ENCODE data around the gene GBE1.

Gene GBE1

GRCh38 chr3:81452418-81452817 lies 309.0 kb downstream of the GBE1 start:
- Histone ChIP-seq H3K36me3 (ENCODE audit: low read length) (no peaks in the 10 kb centered on the region), H2AFZ (ENCODE audit: low read depth, low read length, severe bottlenecking) (no peak overlapping the region)

GRCh38 chr3:81451611-81452010 lies 309.8 kb downstream of the GBE1 start:
- Histone ChIP-seq H3K27ac (ENCODE audit: low read depth, low read length) (no peak overlapping the region), H2AFZ (ENCODE audit: low read depth, low read length, severe bottlenecking) (no peak overlapping the region)

More at GRCh38 chr3:81452418-81452817, 309.0 kb downstream of the GBE1 start:
- H3K79me2 ChIP-seq (ENCODE audit: insufficient read depth, low read length), result no peaks in the 10 kb centered on the region
- H3K9ac ChIP-seq (ENCODE audit: low read length), result no peak overlapping the region
- H3F3A ChIP-seq (ENCODE audit: insufficient read depth), result no peaks in the 10 kb centered on the region
- no peaks in the 10 kb centered on the region for H3K9me3 ChIP-seq (ENCODE audit: insufficient read depth, low read length)
- TF ChIP-seq CTCF (IDR thresholded peaks at IDR 0.05; ENCODE audit: insufficient read depth, low read length, poor library complexity, severe bottlenecking) (no peak), EZH2phosphoT487 (conservative IDR thresholded peaks at IDR 0.05; ENCODE audit: low read length) (no peak)
- no peak overlapping the region for H3K4me2 ChIP-seq (ENCODE audit: low read depth, low read length, poor library complexity, severe bottlenecking)
- H3K27me3 ChIP-seq (ENCODE audit: low read length), result no peaks in the 10 kb centered on the region
- H4K20me1 ChIP-seq (ENCODE audit: low read depth, low read length), result no peaks in the 10 kb centered on the region
- no peak overlapping the region for H3K27ac ChIP-seq (ENCODE audit: low read depth, low read length)
- H3K9me2 ChIP-seq (replicated peaks; ENCODE audit: insufficient read depth, low read length), result no peaks in the 10 kb centered on the region
- H3K4me3 ChIP-seq (ENCODE audit: insufficient read depth, low read length, poor library complexity, severe bottlenecking), result no peak overlapping the region

GRCh38 chr3:81451140-81451539 lies 310.3 kb downstream of the GBE1 start:
- Histone ChIP-seq H3K4me3 (ENCODE audit: insufficient read depth, low read length, poor library complexity, severe bottlenecking) (no peak overlapping the region), H2AFZ (ENCODE audit: low read depth, low read length, severe bottlenecking) (no peak overlapping the region), H3K4me2 (ENCODE audit: low read depth, low read length, poor library complexity, severe bottlenecking) (no peak overlapping the region), H4K20me1 (ENCODE audit: low read depth, low read length) (no peaks in the 10 kb centered on the region), H3K79me2 (ENCODE audit: insufficient read depth, low read length) (no peaks in the 10 kb centered on the region), H3K27me3 (ENCODE audit: low read length) (no peaks in the 10 kb centered on the region), H3K9me2 (replicated peaks; ENCODE audit: insufficient read depth, low read length) (no peaks in the 10 kb centered on the region), H3K36me3 (ENCODE audit: low read length) (no peaks in the 10 kb centered on the region), H3K27ac (ENCODE audit: low read depth, low read length) (no peak overlapping the region), H3F3A (ENCODE audit: insufficient read depth) (no peaks in the 10 kb centered on the region), H3K9me3 (ENCODE audit: insufficient read depth, low read length) (no peaks in the 10 kb centered on the region), H3K9ac (ENCODE audit: low read length) (no peak overlapping the region)
- TF ChIP-seq CTCF (IDR thresholded peaks at IDR 0.05; ENCODE audit: insufficient read depth, low read length, poor library complexity, severe bottlenecking) (no peak), EZH2phosphoT487 (conservative IDR thresholded peaks at IDR 0.05; ENCODE audit: low read length) (no peak)

More at GRCh38 chr3:81451611-81452010, 309.8 kb downstream of the GBE1 start:
- H4K20me1 ChIP-seq (ENCODE audit: low read depth, low read length), result no peaks in the 10 kb centered on the region
- H3K4me2 ChIP-seq (ENCODE audit: low read depth, low read length, poor library complexity, severe bottlenecking), result no peak overlapping the region
- H3K9me3 ChIP-seq (ENCODE audit: insufficient read depth, low read length), result no peaks in the 10 kb centered on the region
- no peaks in the 10 kb centered on the region for H3K79me2 ChIP-seq (ENCODE audit: insufficient read depth, low read length)
- no peak overlapping the region for H3K4me3 ChIP-seq (ENCODE audit: insufficient read depth, low read length, poor library complexity, severe bottlenecking)
- no peaks in the 10 kb centered on the region for H3K9me2 ChIP-seq (replicated peaks; ENCODE audit: insufficient read depth, low read length)
- no peak overlapping the region for H3K9ac ChIP-seq (ENCODE audit: low read length)
- TF ChIP-seq EZH2phosphoT487 (conservative IDR thresholded peaks at IDR 0.05; ENCODE audit: low read length), result no peak
- TF ChIP-seq CTCF (IDR thresholded peaks at IDR 0.05; ENCODE audit: insufficient read depth, low read length, poor library complexity, severe bottlenecking), result no peak
- H3K36me3 ChIP-seq (ENCODE audit: low read length), result no peaks in the 10 kb centered on the region
- H3K27me3 ChIP-seq (ENCODE audit: low read length), result no peaks in the 10 kb centered on the region
- H3F3A ChIP-seq (ENCODE audit: insufficient read depth), result no peaks in the 10 kb centered on the region

All from SU-DHL-6 (cell line).